Measurements from ENCODE around the gene SPRED2. TPM values are rescaled to one million over a fixed set of nuclear protein-coding genes. Genes with fewer than 3 reads are reported as not detected.
A peak's percentile ranks its signal among the peaks of the same experiment; 100 is the strongest.

SPRED2 gene
- total RNA-seq, 2 experiments from 2014 or later, result 5.9 to 6.7 TPM

DNA sequence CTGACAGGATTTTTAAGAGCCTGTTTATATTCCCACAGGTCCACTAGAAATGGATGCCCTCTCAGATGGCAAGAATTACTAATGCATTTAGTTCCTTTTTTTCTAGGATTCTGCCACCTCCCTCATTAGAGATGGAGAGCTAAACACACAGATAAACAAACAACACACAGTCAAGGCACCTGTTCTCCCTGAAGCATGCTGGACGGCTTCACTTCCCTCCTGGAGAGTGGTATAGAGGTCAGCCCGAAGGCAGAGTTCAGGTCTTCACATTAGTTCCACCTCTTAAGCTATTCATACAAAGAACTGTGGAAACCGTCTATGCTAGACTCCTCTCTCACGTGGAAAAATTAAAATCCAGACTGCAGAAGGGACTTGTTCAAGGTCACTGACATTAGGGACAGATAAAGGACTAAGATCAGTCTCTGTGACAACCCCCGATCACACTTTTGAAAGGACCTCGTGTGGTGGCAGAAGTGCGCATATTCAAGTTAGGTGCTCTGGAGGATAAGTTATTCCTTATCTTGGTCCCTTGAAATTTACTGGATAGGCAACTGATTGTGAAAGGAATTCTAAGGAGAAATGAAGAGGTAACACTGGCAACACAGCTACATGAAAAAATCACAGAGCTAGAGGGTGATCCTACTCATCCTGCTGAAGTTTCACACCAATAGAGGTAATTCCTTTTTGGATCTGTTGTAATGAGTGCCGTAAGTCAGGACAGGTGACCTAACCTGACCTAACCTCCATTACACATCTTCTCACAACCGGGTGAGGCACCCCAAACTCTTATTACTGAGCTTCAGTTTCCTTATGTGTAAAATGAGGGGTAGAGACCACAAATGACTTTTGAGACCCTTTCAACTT, 75.1 kb downstream of the SPRED2 start:
- Mint-ChIP-seq H3K36me3 (ENCODE audit: low read depth) (no peaks in the 10 kb centered on the region), H3K4me1 (ENCODE audit: low read depth) (peaks cover 38% of the 10 kb centered on the region), H3K4me3 (no peak overlapping the region), H3K27ac (peak overlapping the region; percentile 36), H3K27me3 (peaks cover 6% of the 10 kb centered on the region), H3K9me3 (no peaks in the 10 kb centered on the region)
- DNase-seq (peak; percentile 39), ATAC-seq (peak; percentile 71)
- POLR2A ChIA-PET, result interaction anchor here (1.0 to 1.7 kb wide), 4 partner anchors 10 to 295 kb away, joined by 3 to 6 read pairs (median 4); no protein-coding TSS in a partner anchor
- CTCF ChIA-PET, result interaction anchor here (0.8 to 3.2 kb wide), 3 partner anchors 26 to 37 kb away, joined by 3 to 11 read pairs (median 5); no protein-coding TSS in a partner anchor
- intact Hi-C loops (cut with micrococcal nuclease), result no loop called here
- TF ChIP-seq, protein P1, sequence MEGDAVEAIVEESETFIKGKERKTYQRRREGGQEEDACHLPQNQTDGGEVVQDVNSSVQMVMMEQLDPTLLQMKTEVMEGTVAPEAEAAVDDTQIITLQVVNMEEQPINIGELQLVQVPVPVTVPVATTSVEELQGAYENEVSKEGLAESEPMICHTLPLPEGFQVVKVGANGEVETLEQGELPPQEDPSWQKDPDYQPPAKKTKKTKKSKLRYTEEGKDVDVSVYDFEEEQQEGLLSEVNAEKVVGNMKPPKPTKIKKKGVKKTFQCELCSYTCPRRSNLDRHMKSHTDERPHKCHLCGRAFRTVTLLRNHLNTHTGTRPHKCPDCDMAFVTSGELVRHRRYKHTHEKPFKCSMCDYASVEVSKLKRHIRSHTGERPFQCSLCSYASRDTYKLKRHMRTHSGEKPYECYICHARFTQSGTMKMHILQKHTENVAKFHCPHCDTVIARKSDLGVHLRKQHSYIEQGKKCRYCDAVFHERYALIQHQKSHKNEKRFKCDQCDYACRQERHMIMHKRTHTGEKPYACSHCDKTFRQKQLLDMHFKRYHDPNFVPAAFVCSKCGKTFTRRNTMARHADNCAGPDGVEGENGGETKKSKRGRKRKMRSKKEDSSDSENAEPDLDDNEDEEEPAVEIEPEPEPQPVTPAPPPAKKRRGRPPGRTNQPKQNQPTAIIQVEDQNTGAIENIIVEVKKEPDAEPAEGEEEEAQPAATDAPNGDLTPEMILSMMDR (IDR thresholded peaks at IDR 0.05), result no peak

GRCh38 chr2:65355186-65355831, 77.1 kb downstream of the SPRED2 start:
- POLR2A ChIA-PET, result no interaction called here
- Mint-ChIP-seq H3K4me3 (no peak overlapping the region), H3K27me3 (peaks cover 6% of the 10 kb centered on the region), H3K4me1 (ENCODE audit: low read depth) (peaks cover 34% of the 10 kb centered on the region), H3K36me3 (ENCODE audit: low read depth) (no peaks in the 10 kb centered on the region), H3K27ac (no peak overlapping the region), H3K9me3 (no peaks in the 10 kb centered on the region)
- TF ChIP-seq, protein P1 (IDR thresholded peaks at IDR 0.05), result no peak
- ATAC-seq (no peak), DNase-seq (no peak)
- intact Hi-C loops (cut with micrococcal nuclease), result no loop called here
- CTCF ChIA-PET, result no interaction called here

- intact Hi-C loops (cut with micrococcal nuclease), result no loop called here
- Mint-ChIP-seq H3K9me3 (no peaks in the 10 kb centered on the region), H3K27ac (no peak overlapping the region), H3K36me3 (ENCODE audit: low read depth) (no peaks in the 10 kb centered on the region), H3K27me3 (peaks cover 6% of the 10 kb centered on the region), H3K4me3 (no peak overlapping the region), H3K4me1 (ENCODE audit: low read depth) (peaks cover 33% of the 10 kb centered on the region)
- TF ChIP-seq, protein P1 (IDR thresholded peaks at IDR 0.05), result no peak
- ATAC-seq (no peak), DNase-seq (no peak)
- ChIA-PET CTCF (no interaction called here), POLR2A (no interaction called here)
Observed at GRCh38 chr2:65354773-65355172, 77.6 kb downstream of the SPRED2 start.

DNA sequence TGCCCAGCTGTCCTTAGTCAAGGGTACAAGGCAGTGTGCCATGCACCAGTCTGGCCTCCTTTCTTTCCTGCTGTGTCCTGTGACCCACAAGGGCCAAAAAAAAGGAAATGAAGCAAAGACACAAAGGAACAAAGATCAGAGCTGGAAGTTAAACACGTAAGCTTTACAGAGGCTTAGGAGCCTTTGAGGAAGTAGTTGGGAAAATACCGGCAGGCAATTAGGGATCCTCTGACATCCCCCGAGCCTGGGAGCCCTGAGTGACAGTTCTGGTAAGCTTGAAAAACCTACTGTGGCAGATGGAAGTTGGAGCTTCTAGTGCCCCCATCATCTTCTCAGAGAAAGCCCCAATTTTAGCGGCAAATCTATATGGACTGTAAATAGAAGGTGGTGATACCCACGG, 78.5 kb downstream of the SPRED2 start:
- H3K4me3 Mint-ChIP-seq, result no peak overlapping the region
- no peaks in the 10 kb centered on the region for H3K36me3 Mint-ChIP-seq (ENCODE audit: low read depth)
- peaks cover 27% of the 10 kb centered on the region for H3K4me1 Mint-ChIP-seq (ENCODE audit: low read depth)
- ATAC-seq, result no peak
- no peak for DNase-seq
- no peak overlapping the region for H3K27ac Mint-ChIP-seq
- ChIA-PET POLR2A (no interaction called here), CTCF (no interaction called here)
- intact Hi-C loops (cut with micrococcal nuclease), result no loop called here
- TF ChIP-seq, protein P1 (IDR thresholded peaks at IDR 0.05), result no peak
- peaks cover 6% of the 10 kb centered on the region for H3K27me3 Mint-ChIP-seq
- no peaks in the 10 kb centered on the region for H3K9me3 Mint-ChIP-seq

GRCh38 chr2:65353046-65353445, 79.4 kb downstream of the SPRED2 start:
- peaks cover 6% of the 10 kb centered on the region for H3K27me3 Mint-ChIP-seq

More at GRCh38 chr2:65353046-65353445, 79.4 kb downstream of the SPRED2 start:
- Mint-ChIP-seq H3K4me3 (no peak overlapping the region), H3K4me1 (ENCODE audit: low read depth) (peaks cover 20% of the 10 kb centered on the region), H3K36me3 (ENCODE audit: low read depth) (no peaks in the 10 kb centered on the region), H3K27ac (no peak overlapping the region), H3K9me3 (no peaks in the 10 kb centered on the region)
- ChIA-PET CTCF (interaction anchor here (1.1 to 2.5 kb wide), 3 partner anchors 14 to 88 kb away, joined by 3 to 7 read pairs (median 6); no protein-coding TSS in a partner anchor), POLR2A (interaction anchor here (1.4 kb wide), 1 partner anchor 52 kb away, joined by 6 read pairs; no protein-coding TSS in a partner anchor)
- intact Hi-C loops (cut with micrococcal nuclease), result no loop called here
- DNase-seq (no peak), ATAC-seq (no peak)
- TF ChIP-seq, protein P1 (IDR thresholded peaks at IDR 0.05), result no peak

Data from activated CD8-positive, alpha-beta T cell treated with anti-CD3 and anti-CD28 coated beads for 36 hours (primary cell).